GM11168 (cell line): ENCODE measurements around the gene CLASRP.

ENCODE experiments used
- in situ Hi-C: fragments of 300-500 bp; cut with MboI; formaldehyde crosslinking; loops from one replicate; pipeline ENCODE4 v1.12.0; 2022; ENCODE audit warnings: low sequenced_read_pairs; ENCODE audit not compliant: unreplicated experiment

The CLASRP gene

DNA sequence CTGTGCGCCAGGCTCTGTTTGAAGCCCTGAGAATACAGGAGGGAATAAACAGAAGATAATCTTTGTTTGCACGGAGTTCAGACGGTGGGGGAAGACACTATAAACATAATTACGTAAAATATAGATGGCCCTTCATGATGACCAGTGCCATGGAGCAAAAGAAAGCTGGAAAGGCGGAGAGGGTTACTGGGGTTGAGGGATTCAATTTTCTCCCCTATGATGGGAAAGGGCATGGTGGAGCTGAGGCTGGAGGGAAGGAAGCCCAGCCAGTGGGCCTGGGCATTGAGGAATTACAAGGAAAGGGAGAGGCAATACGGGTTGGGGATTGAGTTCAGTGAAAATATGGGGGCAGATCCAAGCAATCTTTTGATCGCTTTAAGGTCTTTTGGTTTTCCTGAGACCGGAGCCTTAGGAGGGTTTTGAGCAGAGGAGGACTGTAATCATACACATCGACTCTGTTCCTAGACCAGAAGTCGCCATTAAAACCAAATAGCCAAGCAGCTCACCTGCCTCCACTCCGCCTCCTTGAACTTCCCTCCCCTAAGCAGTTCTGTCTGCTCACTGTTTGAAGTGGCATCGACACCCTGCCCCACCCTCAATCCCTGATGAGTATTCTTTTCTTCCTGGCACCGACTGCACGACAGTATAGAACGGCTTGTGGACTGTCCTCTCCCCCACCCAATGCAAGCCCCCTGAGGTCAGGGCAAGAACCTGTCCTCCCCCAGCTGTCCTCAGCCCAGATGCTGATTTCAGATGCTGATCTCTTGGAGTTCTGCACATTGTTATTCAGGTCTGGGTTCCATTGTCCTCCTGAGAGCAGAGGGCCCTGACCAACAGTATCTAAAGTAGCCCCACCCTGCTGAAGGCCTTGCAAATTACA lies 38.2 kb downstream of the CLASRP start:
- in situ Hi-C loops: no loop called here

DNA sequence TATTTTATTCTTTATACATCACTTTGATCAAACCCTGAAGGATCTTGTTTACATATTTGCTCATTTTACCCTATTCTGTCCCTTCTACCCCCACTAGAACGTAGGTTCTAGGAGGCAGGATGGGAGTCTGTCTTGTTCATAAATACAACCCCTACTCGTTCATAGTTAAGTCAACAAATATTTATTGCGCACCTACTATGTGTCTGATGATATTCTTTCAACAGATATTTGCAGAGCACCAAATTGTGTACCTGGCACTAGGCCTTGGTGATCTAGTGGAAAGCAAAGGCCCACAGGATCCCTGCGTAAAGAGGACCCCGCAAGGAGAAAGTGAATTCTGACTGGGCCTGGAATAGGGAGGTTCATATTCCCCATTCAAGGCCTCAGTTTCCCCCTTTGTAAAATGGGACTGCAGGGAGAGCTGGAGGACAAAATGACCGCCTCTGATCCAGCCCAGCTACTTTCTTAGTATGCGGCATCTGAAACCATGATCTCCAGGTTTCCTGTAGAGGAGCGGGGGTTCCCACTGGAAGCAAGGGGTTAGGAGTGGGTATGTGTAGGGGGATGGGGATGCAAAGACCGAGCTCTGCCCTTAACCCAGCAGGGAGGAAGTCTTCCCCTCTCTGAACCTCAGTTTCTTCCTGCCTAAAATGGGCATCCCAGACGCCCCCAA lies 39.7 kb downstream of the CLASRP start:
- in situ Hi-C loops: no loop called here

DNA sequence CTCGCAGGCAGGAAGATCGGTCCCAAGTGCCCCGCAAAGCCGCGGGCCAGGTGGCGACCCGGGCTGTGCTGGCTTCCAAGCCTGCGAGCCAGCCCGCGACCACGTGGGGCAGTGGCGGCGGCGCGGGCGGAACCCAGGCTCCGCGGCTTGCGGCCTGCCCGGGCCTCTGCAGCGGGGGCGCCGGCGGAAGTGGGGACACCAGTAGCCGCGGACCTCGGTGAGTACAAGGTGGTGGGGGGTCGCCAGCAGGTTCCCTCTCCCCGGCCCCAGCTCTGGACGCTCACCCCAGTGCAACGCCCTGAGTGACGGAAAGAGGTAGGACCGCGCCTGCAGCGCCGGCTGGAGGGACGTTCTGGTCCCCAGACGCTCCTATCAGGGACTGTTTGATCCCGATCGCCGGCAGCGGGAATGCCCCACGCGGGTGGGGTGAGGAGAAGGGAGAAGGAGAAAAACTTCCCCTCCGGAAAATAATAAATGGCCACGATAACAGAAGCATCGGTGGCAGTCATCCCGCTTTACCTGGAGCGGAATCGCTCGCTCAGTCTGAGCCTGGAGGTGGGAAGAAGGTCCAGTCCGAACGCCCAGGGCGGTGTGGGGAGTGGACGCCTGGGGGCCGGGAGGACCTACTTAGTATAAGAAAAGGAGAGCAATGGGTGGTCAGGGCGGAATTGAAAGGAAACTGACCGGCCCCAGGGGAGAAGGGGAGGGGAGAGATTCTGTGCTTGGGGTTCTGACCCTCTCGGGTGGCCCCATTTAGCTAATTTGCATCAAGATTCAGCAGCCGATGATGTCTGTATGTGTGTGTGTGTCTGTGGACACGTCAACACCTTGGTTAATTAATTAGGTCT lies 40.4 kb downstream of the CLASRP start, which contains the start of gene GEMIN7:
Gene GEMIN7, plus strand, starts transcription at position 198 of the 848 bp plus-strand sequence. CDS start 10,855 bp downstream, outside the sequence.
- in situ Hi-C loops: no loop called here

DNA sequence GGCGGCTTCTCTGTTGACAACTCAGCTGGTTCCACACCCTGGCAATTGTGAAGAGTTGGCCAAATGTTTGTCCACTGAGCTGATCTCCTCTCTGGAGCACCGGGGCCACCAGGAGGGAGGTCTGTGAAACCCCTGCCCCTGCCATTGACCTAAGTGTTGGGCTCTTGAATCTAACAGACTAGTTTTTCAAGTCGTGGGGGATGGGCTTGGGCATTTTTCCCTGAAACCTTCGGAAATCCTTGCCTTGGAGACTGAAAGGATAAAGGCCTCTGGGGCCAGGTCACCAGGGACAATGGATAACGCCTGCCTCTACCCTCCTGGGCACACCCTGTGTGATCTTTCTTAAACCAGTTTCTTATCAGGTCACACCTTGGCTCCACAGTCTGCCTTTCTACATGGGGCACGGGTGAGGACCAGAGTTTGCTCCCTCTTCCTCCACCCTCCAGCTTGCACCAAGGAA lies 41.1 kb downstream of the CLASRP start:
- in situ Hi-C loops: no loop called here

DNA sequence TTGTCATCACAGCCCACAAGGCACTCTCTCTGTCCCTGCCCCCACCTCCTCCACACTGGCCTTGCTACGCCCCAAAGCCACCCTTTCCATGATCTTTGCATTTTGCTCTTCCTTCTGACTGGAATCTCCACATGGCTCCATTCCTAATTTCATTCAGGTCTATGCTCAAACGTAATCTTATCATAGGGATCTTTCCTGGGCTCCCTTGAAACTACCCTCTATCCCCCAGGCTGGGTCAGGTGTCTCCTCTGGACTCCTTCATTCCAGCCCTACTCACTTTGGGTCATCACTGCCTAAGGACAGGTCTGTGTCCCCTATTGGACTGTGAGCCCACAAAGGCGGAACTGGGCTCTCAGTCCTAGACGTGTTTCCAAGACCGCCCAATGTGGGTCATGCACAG lies 43.3 kb downstream of the CLASRP start:
- in situ Hi-C loops: no loop called here

DNA sequence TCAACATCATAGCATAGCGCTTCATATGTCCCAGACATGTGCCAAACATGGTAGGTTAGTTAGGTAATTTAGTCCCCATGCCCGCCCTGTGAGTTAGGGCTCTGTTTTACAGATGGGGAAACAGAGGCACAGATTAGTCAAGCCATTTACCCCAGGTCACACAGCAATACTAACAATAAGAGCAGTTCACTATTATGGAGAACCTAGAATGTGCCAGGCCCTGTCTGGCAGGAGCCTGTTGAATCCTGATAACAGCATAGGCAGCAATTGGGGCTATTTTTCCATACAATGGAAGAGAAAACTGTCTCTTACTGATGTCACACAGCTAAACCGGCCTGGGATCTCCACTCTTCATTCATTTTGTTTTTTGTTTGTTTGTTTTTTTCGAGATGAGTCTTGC lies 47.6 kb downstream of the CLASRP start:
- in situ Hi-C loops: no loop called here

DNA sequence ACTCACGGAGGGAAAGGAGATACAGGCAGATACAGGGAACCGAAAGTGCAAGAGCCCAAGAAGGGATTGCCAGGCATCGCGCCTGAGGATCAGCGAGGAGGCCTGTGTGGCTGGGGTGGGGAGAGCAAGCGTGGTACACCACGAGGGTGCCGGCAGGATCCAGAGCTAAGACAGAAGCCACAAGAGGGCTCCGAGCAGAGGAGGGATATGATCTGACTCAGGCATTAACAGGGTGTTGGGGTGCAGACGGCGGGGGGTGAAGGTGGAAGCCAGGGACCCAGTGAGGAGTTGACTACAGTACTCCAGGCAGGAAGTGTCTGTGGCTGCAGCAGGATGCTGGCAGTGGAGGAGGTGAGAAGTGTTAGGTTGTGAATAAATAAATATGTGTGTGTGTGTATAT lies 48.7 kb downstream of the CLASRP start:
- in situ Hi-C loops: no loop called here

DNA sequence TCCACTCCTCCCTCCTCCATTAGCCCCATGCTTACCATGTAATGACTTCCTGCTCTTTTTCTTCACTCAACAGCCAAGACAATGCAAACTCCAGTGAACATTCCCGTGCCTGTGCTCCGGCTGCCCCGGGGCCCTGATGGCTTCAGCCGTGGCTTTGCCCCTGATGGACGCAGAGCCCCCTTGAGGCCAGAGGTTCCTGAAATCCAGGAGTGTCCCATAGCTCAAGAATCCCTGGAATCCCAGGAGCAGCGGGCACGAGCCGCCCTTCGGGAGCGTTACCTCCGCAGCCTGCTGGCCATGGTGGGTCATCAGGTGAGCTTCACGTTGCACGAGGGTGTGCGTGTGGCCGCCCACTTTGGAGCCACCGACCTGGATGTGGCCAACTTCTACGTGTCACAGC lies 51.2 kb downstream of the CLASRP start:
- in situ Hi-C loops: no loop called here

DNA sequence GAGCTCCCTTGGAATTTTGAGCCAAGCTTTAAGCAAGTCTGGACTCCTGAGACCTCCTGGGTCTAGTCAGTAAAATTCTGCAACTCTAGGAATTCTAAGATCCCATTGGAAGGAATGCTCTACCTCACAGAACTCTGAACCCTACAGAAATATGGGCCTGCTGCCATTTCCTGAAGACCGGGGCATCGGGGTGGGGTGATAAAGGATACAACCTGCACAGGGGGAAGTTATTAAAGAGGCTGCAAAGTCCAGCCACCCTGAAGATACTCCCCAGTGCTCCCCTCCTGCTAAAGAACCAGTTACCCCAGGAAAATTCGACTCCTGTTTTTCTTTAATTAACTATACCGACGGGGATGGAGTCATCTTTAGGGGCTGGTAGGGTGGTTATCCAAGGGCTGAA lies 51.8 kb downstream of the CLASRP start:
- in situ Hi-C loops: no loop called here

DNA sequence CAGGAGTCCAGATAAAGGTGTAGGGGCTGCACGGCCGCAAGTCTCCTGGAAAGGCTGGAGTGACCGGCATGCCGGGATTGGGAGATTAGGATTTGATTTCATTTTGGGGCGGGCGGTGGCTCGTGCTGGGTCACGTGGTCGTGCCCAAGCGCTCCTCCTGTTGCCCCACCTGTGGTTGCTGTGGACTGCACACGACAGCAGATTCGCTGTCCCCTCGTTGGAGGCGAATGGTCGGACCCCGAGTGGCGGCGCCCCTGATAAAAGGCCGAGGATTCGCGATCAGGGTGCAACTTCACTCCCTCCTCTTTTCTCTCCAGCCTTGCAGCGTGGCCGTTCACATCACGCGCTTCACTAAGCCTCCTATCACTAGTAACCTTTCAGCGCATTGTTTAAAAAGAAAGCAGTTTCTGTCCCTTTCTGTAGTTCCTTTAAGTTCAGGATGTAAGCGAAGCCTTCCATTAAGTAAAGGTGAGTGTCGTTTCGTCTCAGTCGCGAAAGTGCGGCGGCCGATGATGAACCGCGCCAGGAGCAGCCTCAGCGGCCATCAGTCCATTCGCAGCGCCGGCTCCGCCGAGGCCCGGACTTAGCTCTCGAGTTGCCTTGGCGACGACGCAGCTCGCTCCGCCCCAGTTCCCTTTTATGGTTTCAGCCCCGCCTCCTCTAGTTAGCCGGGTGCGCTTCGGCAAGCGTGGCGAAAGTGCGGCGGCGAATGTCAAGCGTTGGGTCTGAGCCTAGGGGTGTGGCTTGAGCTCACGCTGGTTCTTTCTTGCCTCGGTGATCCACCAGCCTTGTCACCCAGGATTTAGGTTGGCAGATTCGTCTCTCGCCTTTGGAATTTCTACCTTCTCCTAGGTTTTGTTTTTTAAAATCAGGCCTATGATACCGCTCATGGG lies 52.4 kb downstream of the CLASRP start:
- in situ Hi-C loops: no loop called here

DNA sequence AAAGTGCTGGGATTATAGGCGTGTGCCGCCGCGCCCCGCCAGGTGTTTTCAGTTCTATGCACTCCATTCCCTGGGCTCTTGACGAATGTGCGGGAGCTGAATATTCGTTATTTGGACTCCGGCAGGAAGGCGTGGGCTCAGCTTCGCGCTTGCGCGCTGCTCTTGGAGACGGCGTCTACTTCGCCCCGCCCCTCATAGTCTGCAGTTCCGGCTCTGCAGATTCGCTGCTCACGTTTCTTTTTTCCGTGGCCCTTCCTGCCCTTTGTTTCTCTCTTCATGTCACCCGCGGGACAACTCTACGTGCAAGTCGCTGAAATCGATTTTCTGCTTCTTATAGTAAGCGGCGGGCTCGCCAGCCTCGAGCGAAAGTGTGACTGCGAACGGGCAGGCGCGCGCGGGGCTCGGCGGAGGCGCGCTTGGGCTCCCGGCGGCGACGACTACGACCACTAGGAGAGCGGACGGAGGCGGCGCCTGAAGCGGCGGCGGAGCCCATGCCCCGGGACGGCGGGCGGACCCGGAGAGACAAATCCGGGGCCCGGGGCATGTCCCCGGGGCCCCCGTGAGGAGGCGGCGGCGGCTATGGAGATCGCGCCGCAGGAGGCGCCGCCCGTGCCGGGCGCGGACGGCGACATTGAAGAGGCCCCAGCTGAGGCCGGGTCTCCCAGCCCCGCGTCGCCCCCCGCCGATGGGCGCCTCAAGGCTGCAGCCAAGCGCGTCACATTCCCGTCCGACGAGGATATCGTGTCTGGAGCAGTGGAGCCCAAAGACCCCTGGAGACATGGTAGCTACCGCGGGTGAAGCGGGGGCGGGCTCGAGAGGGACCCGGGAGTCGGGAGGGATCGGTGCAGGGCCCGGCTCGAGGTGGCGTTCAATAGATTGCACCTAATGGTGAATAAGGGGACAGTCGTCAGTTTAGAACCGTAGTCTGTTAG lies 54.2 kb downstream of the CLASRP start, which contains the start of gene PPP1R37:
Gene PPP1R37, plus strand, starts transcription at position 433 of the 932 bp plus-strand sequence. Its CDS starts 147 bp downstream, at position 580.
- in situ Hi-C loops: no loop called here

DNA sequence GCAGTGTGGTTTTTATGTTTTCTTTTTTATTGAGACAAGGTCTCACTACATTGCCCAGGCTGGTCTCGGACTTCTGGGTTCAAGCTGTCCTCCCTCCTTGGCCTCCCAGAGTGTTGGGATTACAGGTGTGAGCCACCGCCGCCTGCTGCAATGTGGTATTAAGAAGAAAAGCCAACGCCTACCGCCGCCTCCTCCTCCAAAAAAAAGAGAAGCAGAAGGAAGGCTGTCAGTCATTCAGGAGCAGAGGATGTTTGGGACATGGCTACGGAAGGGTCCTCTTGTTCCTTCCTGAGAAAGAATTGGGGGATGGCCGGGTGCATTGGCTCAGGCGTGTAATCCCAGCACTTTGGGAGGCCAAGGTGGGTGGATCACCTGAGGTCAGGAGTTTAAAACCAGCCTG lies 55.3 kb downstream of the CLASRP start:
- in situ Hi-C loops: no loop called here

DNA sequence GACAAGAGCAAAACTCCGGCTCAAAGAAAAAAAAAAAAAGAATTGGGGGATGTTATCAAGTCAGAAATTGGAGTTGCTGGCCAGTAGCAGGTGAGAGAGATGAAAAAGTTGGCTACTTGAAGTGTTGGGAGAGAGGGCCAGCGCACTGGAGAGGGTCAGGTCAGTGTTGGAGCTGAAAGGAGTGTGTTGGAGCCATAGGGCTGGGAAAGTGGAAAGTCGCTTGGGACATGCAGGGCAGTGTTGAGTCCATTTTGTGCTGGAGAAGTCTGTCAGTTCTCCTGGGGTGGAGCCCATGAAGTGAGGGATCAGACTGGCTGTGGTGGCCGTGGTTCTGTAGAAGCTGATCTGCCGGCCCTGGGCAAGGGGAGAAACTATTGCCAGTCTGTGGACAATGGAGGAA lies 55.9 kb downstream of the CLASRP start:
- in situ Hi-C loops: no loop called here

DNA sequence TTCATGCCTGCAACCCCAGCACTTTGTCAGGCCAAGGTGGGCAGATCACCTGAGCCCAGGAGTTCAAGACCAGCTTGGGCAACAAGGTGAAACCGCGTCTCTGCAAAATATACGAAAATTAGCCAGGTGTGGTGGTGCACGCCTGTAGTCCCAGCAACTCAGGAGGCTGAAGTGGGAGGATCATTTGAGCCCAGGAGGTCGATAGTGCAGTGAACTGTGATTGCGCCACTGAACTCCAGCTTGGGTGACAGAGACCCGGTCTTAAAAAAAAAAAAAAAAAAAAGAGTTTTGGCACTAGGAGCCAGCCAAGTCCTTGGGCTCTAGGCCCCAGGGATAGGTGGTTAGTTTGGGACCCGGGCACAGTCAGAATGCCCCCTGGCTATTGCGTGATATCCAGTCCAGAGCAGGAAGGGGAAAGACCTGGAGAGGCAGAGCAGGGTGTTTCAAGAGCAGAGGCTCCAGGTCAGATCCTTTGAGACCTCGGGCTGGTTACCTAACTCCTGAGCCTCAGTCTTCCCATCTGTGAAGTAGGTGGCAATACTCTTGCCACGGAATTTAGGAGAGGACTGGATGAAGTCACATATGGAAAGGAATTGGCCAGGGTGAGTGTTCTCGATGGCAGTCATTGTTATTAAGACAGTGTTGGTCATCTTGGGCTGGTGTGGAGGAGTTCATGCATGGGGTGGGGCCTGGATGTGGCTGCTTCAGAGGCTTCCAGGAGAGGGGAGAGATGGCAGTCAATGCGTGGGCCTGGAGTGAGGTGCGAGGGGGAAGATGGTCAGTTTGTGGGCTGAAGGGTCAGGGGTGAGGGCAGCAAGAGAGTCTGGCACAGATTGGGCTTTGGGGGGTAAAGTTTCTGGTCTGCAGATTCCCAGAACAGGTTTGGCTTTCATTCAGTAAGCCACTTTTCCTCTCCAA lies 56.9 kb downstream of the CLASRP start:
- in situ Hi-C loops: no loop called here

DNA sequence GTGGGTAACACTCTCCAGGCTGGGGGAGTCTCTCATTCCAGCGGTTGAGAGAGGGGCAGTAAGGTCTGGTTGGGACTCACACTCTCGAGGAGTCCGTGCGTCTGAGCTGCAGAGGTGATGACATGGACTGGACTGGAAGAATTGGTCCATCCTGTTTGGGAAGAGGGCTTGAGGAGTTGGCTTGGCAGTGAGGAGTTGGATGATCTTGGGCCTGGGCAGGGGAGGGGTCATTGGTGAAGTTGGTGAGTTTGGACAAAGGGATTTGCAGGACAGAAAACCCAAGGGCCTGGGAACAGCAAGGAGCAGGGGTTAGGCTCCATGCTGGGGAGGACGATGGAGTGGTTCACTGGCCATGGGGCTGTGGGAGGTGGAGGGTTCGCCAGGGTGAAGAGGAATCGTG lies 57.9 kb downstream of the CLASRP start:
- in situ Hi-C loops: no loop called here

DNA sequence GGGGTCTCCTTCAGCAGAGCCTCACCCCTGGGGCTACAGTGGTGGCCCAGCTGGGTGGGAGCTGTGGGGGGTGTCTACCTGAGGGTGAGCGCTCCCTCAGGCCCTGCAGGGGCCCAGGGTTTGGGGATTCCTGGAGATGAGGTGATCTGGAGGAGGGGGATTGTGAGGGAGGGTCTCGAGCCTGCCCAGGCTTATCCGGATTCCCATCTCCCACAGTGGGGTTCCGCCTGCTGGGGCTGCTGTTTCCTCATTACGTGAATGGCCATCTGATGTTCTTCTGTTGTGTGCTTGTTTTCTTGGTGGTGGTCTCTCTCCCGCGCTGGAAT lies 58.6 kb downstream of the CLASRP start:
- in situ Hi-C loops: no loop called here

DNA sequence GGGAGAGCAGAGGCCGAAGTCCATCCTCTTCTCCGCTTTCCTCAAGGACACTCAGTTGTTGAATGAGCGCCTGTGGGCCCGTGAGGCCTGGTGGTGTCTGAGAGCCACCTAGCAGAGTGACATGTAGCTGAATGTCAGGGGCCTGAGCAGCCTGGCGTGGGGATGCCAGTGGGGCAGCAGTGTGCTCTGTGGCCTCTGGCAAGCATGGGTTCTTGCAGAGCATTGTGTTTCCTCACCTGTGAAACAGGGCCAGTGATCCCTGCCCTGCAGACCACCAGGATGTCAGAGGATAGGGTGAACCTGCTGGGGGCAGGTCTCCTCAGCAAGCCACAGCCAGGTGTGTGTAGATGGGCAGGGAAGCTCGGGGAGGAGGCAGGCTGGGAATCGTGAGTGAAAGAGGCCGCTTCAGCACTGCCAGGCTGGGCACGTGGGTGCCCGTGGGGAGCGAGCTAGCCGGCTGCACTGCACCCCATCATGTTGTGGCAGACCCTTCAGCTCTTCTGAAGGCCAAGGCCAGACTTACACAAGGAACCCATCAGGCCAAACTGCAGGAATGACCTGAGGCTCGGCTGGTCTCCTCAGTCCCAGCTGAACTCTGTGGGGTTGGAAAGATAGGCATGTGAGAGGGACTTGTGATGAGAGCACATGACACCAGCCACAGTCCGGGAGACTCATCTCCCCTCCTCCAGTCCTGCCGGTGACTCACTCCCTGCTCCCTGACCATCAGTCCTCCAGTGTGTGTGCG lies 59.1 kb downstream of the CLASRP start:
- in situ Hi-C loops: no loop called here
